ENCODE measurements around the gene CLTCL1.
"Not testable (repeated sequence)": the region's sequence is repeated elsewhere in the genome, so short reads cannot be mapped to it uniquely, and the experiment has no call there.

Gene CLTCL1

GRCh38 chr22:19290400-19291217, 910 bp downstream of the CLTCL1 start:
- DNase-seq (ENCODE audit: low read depth in 2 of 2) = no peak

GRCh38 chr22:19289475-19290161, 1.9 kb downstream of the CLTCL1 start:
- DNase-seq (ENCODE audit: low read depth in 2 of 2) = no peak

- no peak for DNase-seq (ENCODE audit: low read depth in 2 of 2)
Measured at GRCh38 chr22:19287889-19288288, 3.6 kb downstream of the CLTCL1 start.

GRCh38 chr22:19287076-19287707, 4.3 kb downstream of the CLTCL1 start:
- DNase-seq (ENCODE audit: low read depth in 2 of 2) = no peak

- no peak for DNase-seq (ENCODE audit: low read depth in 2 of 2)
Measured at GRCh38 chr22:19285831-19286230, 5.7 kb downstream of the CLTCL1 start.

GRCh38 chr22:19279143-19279542, 12.4 kb downstream of the CLTCL1 start:
- DNase-seq (ENCODE audit: low read depth in 2 of 2) = not testable (repeated sequence)

- no peak for DNase-seq (ENCODE audit: low read depth in 2 of 2)
Measured at GRCh38 chr22:19277785-19278184, 13.7 kb downstream of the CLTCL1 start.

GRCh38 chr22:19275919-19276600, 15.5 kb downstream of the CLTCL1 start:
- DNase-seq (ENCODE audit: low read depth in 2 of 2) = no peak

- no peak for DNase-seq (ENCODE audit: low read depth in 2 of 2)
Measured at GRCh38 chr22:19275513-19275912, 16.0 kb downstream of the CLTCL1 start.

- DNase-seq (ENCODE audit: low read depth in 2 of 2) = no peak
Measured at GRCh38 chr22:19275104-19275503, 16.4 kb downstream of the CLTCL1 start.

- no peak for DNase-seq (ENCODE audit: low read depth in 2 of 2)
Measured at GRCh38 chr22:19271856-19272535, 19.5 kb downstream of the CLTCL1 start.

GRCh38 chr22:19271273-19271855, 20.2 kb downstream of the CLTCL1 start:
- DNase-seq (ENCODE audit: low read depth in 2 of 2) = no peak

- no peak for DNase-seq (ENCODE audit: low read depth in 2 of 2)
Measured at GRCh38 chr22:19270873-19271272, 20.6 kb downstream of the CLTCL1 start.

GRCh38 chr22:19266547-19267086, 24.9 kb downstream of the CLTCL1 start:
- no peak for DNase-seq (ENCODE audit: low read depth in 2 of 2)

GRCh38 chr22:19265779-19266178, 25.7 kb downstream of the CLTCL1 start:
- DNase-seq (ENCODE audit: low read depth in 2 of 2) = no peak

GRCh38 chr22:19260804-19261203, 30.7 kb downstream of the CLTCL1 start:
- no peak for DNase-seq (ENCODE audit: low read depth in 2 of 2)

GRCh38 chr22:19260194-19260593, 31.3 kb downstream of the CLTCL1 start:
- DNase-seq (ENCODE audit: low read depth in 2 of 2) = no peak

- DNase-seq (ENCODE audit: low read depth in 2 of 2) = not testable (repeated sequence)
Measured at GRCh38 chr22:19258968-19259288, 32.6 kb downstream of the CLTCL1 start.

- DNase-seq (ENCODE audit: low read depth in 2 of 2) = no peak
Measured at GRCh38 chr22:19258371-19258770, 33.1 kb downstream of the CLTCL1 start.

GRCh38 chr22:19256362-19256761, 35.2 kb downstream of the CLTCL1 start:
- DNase-seq (ENCODE audit: low read depth in 2 of 2) = not testable (repeated sequence)

- no peak for DNase-seq (ENCODE audit: low read depth in 2 of 2)
Measured at GRCh38 chr22:19253143-19253542, 38.4 kb downstream of the CLTCL1 start.
